Lower lobe of right lung (tissue), 2 donors: Measurements from ENCODE around the gene PYY. TPM values are rescaled to one million over a fixed set of nuclear protein-coding genes. Genes with fewer than 3 reads are reported as not detected.

Experiments used
- ATAC-seq, 2 donors: fragments of 200-7000 bp; cut with Tn5 transposase; one replicate each; pipeline ENCODE4 v1.9.1; 2020 to 2022; ENCODE audit warnings: mild to moderate bottlenecking in 2 of 2, moderate library complexity in 2 of 2
- DNase-seq: peaks from one replicate; pipeline ENCODE4 v3.0.0-alpha.2; 2020
- H3K27ac ChIP-seq: fragments of 200-600 bp; one replicate; pipeline ENCODE4 v1.8.0; 2022
- H3K27me3 ChIP-seq: fragments of 200-600 bp; one replicate; pipeline ENCODE4 v1.8.0; 2022; ENCODE audit warnings: low read depth
- H3K36me3 ChIP-seq: fragments of 200-600 bp; one replicate; pipeline ENCODE4 v1.8.0; 2022; ENCODE audit warnings: mild to moderate bottlenecking
- H3K4me1 ChIP-seq: fragments of 200-600 bp; one replicate; pipeline ENCODE4 v1.8.0; 2022
- H3K4me3 ChIP-seq: fragments of 200-600 bp; one replicate; pipeline ENCODE4 v1.8.0; 2022; ENCODE audit warnings: mild to moderate bottlenecking
- H3K9me3 ChIP-seq: fragments of 200-600 bp; one replicate; pipeline ENCODE4 v1.8.0; 2022
- intact Hi-C: fragments of 100-400 bp; cut with DNase I; formaldehyde crosslinking; loops from one replicate; pipeline ENCODE4 v1.11.0; 2022
- total RNA-seq: library from RNA; stranded (reverse); fragmentation: NEBNext Ultra II Directional; extraction: Animal tissue kit (Norgen Biotek cat#: 25700); gene quantifications from one replicate; pipeline ENCODE4 v1.2.1, GENCODE V29; 2021
- TF ChIP-seq, protein P1 (sequence below): fragments of 200-600 bp; IDR thresholded peaks from one replicate; pipeline ENCODE4 v1.8.0; 2022; ENCODE audit warnings: antibody characterized with exemption, mild to moderate bottlenecking
- donor health status: DM: no; HTN: yes; CAD: no; lungs with severe emphysema.

Gene PYY
- total RNA-seq, 1 donor from 2014 or later, result not detected

DNA sequence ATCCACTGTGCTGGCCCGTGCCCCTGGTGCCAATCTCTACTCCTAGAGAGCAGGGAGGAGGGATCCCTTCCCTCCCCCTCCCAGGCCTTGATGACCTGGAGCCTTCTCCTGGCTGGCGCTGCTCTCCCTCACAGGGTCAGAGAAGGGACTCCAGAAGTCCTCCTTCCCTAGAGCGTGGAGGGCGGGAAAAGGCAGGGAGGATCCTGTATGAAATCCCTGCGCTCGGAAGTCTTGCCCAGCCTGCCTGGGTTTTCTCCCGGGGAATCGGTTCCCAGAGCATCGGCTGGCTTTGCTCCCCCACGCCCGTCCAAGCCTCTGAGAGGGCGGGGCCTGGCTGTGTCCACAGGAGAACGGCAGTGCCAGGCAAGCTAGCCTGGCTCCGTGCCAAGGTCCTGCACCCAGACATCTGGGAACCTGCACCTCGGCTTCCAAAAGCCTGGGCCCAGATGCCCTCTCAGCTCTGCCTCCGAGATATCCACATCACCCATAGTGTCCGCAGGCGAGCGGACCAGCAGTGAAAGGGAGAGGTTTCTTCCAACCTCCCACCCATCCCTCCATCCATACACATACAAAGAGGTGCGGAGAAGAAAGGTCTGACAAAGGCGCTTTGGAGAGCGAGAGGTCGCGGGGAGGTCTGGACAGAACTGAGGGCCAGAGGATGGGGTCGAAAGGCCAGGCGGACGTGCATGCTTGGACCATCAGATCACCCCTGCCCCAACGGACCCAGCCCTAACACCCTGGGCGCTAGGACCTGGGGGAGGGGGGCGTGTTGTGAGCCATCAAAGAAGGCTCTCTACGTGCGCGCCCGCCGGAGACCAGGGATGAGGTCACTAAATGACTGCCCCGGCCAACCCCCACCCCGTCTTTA lies 47.5 kb downstream of the PYY start:
- ATAC-seq (peak; percentile 60 to 61), DNase-seq (peak; percentile 61)
- Histone ChIP-seq H3K4me1 (peaks cover 28% of the 10 kb centered on the region), H3K27me3 (peaks cover 54% of the 10 kb centered on the region), H3K9me3 (no peaks in the 10 kb centered on the region), H3K4me3 (peak overlapping the region; percentile 60), H3K36me3 (no peaks in the 10 kb centered on the region), H3K27ac (no peak overlapping the region)
- TF ChIP-seq, protein P1, sequence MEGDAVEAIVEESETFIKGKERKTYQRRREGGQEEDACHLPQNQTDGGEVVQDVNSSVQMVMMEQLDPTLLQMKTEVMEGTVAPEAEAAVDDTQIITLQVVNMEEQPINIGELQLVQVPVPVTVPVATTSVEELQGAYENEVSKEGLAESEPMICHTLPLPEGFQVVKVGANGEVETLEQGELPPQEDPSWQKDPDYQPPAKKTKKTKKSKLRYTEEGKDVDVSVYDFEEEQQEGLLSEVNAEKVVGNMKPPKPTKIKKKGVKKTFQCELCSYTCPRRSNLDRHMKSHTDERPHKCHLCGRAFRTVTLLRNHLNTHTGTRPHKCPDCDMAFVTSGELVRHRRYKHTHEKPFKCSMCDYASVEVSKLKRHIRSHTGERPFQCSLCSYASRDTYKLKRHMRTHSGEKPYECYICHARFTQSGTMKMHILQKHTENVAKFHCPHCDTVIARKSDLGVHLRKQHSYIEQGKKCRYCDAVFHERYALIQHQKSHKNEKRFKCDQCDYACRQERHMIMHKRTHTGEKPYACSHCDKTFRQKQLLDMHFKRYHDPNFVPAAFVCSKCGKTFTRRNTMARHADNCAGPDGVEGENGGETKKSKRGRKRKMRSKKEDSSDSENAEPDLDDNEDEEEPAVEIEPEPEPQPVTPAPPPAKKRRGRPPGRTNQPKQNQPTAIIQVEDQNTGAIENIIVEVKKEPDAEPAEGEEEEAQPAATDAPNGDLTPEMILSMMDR, result no peak
- intact Hi-C loops, result no loop called here

DNA sequence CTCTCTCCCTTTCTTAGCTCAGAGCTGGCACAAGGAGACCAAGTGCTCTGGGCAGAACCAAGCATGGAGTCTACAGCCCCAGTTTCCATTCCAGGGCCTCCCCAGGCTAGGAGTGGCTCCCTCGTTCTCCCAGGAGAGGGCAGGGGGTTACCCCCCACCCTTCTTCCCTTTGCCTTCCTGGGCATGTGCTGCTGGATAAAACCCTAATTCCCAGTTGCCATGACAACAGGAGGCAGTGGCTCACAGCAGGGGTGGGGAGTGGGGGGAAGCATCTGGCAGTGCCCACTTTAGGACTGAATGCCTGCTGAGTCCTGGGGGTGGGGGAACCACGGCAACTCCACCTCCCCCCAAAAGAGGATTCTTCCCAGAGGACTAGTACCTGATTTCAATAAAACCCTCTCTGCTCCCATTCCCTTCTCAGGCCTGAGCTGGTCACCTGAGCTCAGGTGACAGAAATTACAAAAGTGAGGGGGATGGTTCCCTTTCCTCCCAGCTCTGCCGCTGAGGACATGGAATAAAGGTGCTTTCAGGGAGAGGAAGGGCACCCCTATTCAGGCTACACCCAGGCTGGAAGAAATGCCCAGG lies 48.2 kb downstream of the PYY start:
- Histone ChIP-seq H3K27me3 (peaks cover 54% of the 10 kb centered on the region), H3K36me3 (no peaks in the 10 kb centered on the region), H3K4me1 (peaks cover 35% of the 10 kb centered on the region), H3K27ac (no peak overlapping the region), H3K4me3 (no peak overlapping the region), H3K9me3 (no peaks in the 10 kb centered on the region)
- intact Hi-C loops, result no loop called here
- TF ChIP-seq, protein P1, result no peak
- ATAC-seq (no peak), DNase-seq (no peak)

Other genes starting within 250 kb of the PYY start
- gene SOST, start 195.1 kb downstream of the PYY start, total RNA-seq, result not detected
- 92.9 TPM for gene DUSP3, start 175.0 kb downstream of the PYY start, total RNA-seq
- not detected for gene CFAP97D1, start 173.5 kb downstream of the PYY start, total RNA-seq
- gene MPP3, start 120.8 kb downstream of the PYY start, total RNA-seq, result 19.2 TPM
- gene CD300LG, start 106.8 kb downstream of the PYY start, total RNA-seq, result 5.7 TPM
- gene MPP2, start 46.4 kb downstream of the PYY start, total RNA-seq, result 0.62 TPM
- gene PPY, start 11.5 kb downstream of the PYY start, total RNA-seq, result not detected
- gene NAGS, start 50.7 kb upstream of the PYY start, total RNA-seq, result 6.4 TPM
- 28.4 TPM for gene TMEM101, start 61.0 kb upstream of the PYY start, total RNA-seq
- 39.1 TPM for gene LSM12, start 112.7 kb upstream of the PYY start, total RNA-seq
- gene G6PC3, start 116.8 kb upstream of the PYY start, total RNA-seq, result 40.1 TPM
- 59.2 TPM for gene HDAC5, start 169.7 kb upstream of the PYY start, total RNA-seq
- 0.50 TPM for gene HROB, start 188.0 kb upstream of the PYY start, total RNA-seq
- gene ASB16, start 216.8 kb upstream of the PYY start, total RNA-seq, result not detected
- gene TMUB2, start 233.0 kb upstream of the PYY start, total RNA-seq, result 41.9 TPM
- gene ATXN7L3, start 245.9 kb upstream of the PYY start, total RNA-seq, result 67.4 TPM